Liver (tissue), 9 donors: ENCODE results near the gene CDC40. TPM values are rescaled to one million over a fixed set of nuclear protein-coding genes. Genes with fewer than 3 reads are reported as not detected.

ENCODE experiments used
- DNase-seq: peaks from one replicate; pipeline ENCODE4 v3.0.0-alpha.2; 2017; ENCODE audit warnings: low spot score
- H3K27ac ChIP-seq, 2 donors: one replicate each; pipeline ENCODE4 v1.7.0; 2013; ENCODE audit warnings: inconsistent platforms in 2 of 2, low read length in 2 of 2, control low read depth in 1 of 2, low read depth in 1 of 2, mild to moderate bottlenecking in 1 of 2
- H3K27me3 ChIP-seq, 4 donors: one replicate each; pipeline versions ENCODE4 v1.6.1 to v1.7.0; 2013; ENCODE audit warnings: low read length in 3 of 4, inconsistent platforms in 1 of 4, mild to moderate bottlenecking in 1 of 4, moderate library complexity in 1 of 4; ENCODE audit not compliant: control insufficient read depth in 4 of 4, insufficient read depth in 4 of 4
- H3K36me3 ChIP-seq, 4 donors: one replicate each; pipeline versions ENCODE4 v1.6.1 to v1.7.0; 2013; ENCODE audit warnings: low read length in 3 of 4, mild to moderate bottlenecking in 3 of 4, low read depth in 1 of 4, moderate library complexity in 1 of 4; ENCODE audit not compliant: control insufficient read depth in 4 of 4, insufficient read depth in 3 of 4
- H3K4me1 ChIP-seq, 4 donors: one replicate each; pipeline versions ENCODE4 v1.6.1 to v1.7.0; 2013; ENCODE audit warnings: low read length in 3 of 4, mild to moderate bottlenecking in 3 of 4, moderate library complexity in 1 of 4; ENCODE audit not compliant: control insufficient read depth in 4 of 4, insufficient read depth in 4 of 4
- H3K4me3 ChIP-seq, 3 donors: one replicate each; pipeline versions ENCODE4 v1.6.1 to v1.7.0; 2013; ENCODE audit warnings: low read length in 3 of 3, control low read depth in 1 of 3, low read depth in 1 of 3, mild to moderate bottlenecking in 1 of 3
- H3K9ac ChIP-seq, 2 donors: one replicate each; pipeline ENCODE4 v1.7.0; 2013; ENCODE audit warnings: low read length in 2 of 2, mild to moderate bottlenecking in 2 of 2, moderate library complexity in 2 of 2, control low read depth in 1 of 2, low read depth in 1 of 2
- H3K9me3 ChIP-seq, 4 donors: one replicate each; pipeline versions ENCODE4 v1.6.1 to v1.7.0; 2013; ENCODE audit warnings: low read length in 3 of 4; ENCODE audit not compliant: control insufficient read depth in 4 of 4
- EGR1 ChIP-seq, 2 donors: IDR thresholded peaks; 2 replicates each; pipeline ENCODE4 v1.6.1; 2016 to 2018; ENCODE audit warnings: antibody characterized with exemption in 2 of 2, low read depth in 2 of 2
- FOXA1 ChIP-seq: IDR thresholded peaks from 2 replicates; pipeline ENCODE4 v1.6.1; 2016; ENCODE audit warnings: antibody characterized with exemption
- FOXA2 ChIP-seq: IDR thresholded peaks from 2 replicates; pipeline ENCODE4 v1.6.1; 2016; ENCODE audit warnings: antibody characterized with exemption
- GABPA ChIP-seq, 2 donors: IDR thresholded peaks in 1 of 2; conservative IDR thresholded peaks in 1 of 2; 2 replicates each; pipeline ENCODE4 v1.6.1; 2016; ENCODE audit warnings: antibody characterized with exemption in 2 of 2, mild to moderate bottlenecking in 1 of 2, moderate library complexity in 1 of 2
- HNF4A ChIP-seq, 2 donors: conservative IDR thresholded peaks; 2 replicates each; pipeline ENCODE4 v1.6.1; 2016; ENCODE audit warnings: antibody characterized with exemption in 2 of 2, mild to moderate bottlenecking in 2 of 2
- HNF4G ChIP-seq: IDR thresholded peaks from 2 replicates; pipeline ENCODE4 v1.6.1; 2016; ENCODE audit warnings: antibody characterized with exemption
- JUND ChIP-seq, 2 donors: IDR thresholded peaks; 2 replicates each; pipeline ENCODE4 v1.6.1; 2016; ENCODE audit warnings: antibody characterized with exemption in 2 of 2
- MAX ChIP-seq: IDR thresholded peaks from 2 replicates; pipeline ENCODE4 v1.6.1; 2016; ENCODE audit warnings: antibody characterized with exemption
- NR2F2 ChIP-seq: IDR thresholded peaks from 2 replicates; pipeline ENCODE4 v1.6.1; 2016; ENCODE audit warnings: antibody characterized with exemption
- RAD21 ChIP-seq, 2 donors: IDR thresholded peaks; 2 replicates each; pipeline ENCODE4 v1.6.1; 2016; ENCODE audit warnings: antibody characterized with exemption in 2 of 2, mild to moderate bottlenecking in 2 of 2
- RXRA ChIP-seq, 2 donors: IDR thresholded peaks; 2 replicates each; pipeline ENCODE4 v1.6.1; 2017 to 2018; ENCODE audit warnings: antibody characterized with exemption in 2 of 2, mild to moderate bottlenecking in 1 of 2
- SP1 ChIP-seq: IDR thresholded peaks from 2 replicates; pipeline ENCODE4 v1.6.1; 2018; ENCODE audit warnings: antibody characterized with exemption, mild to moderate bottlenecking
- TAF1 ChIP-seq: conservative IDR thresholded peaks from 2 replicates; pipeline ENCODE4 v1.6.1; 2016; ENCODE audit warnings: antibody characterized with exemption, mild to moderate bottlenecking
- YY1 ChIP-seq: IDR thresholded peaks from 2 replicates; pipeline ENCODE4 v1.6.1; 2016; ENCODE audit warnings: antibody characterized with exemption, mild to moderate bottlenecking
- WGBS: extraction: QIAGEN DNeasy Blood & Tissue Kit; methylation state at CpG from one replicate; pipeline ENCODE4 v1.1.7; 2013; 5-methylcytosine and 5-hydroxymethylcytosine counted together
- polyA plus RNA-seq, 2 donors: library from polyadenylated mRNA; stranded (reverse) in 1 of 2; unstranded in 1 of 2; fragments of 200-250 nt in 1 of 2; fragments of >200 nt in 1 of 2; fragmentation: Nextera tagmentation in 1 of 2; extraction: Ambion mirVana in 1 of 2; gene quantifications; one replicate each; pipeline versions ENCODE4 v1.2.1 to v1.2.3, GENCODE V29; 2013 to 2015
- total RNA-seq, 2 donors: library from RNA; depleted of rRNA; stranded (reverse); fragments of >200 nt; gene quantifications; one replicate each; pipeline ENCODE4 v1.2.3, GENCODE V29; 2014
- TF ChIP-seq, protein P1 (sequence below): IDR thresholded peaks from 2 replicates; pipeline ENCODE4 v1.6.1; 2016; ENCODE audit warnings: antibody characterized with exemption
- TF ChIP-seq, protein P2 (sequence below): IDR thresholded peaks from 2 replicates; pipeline ENCODE4 v1.6.1; 2016; ENCODE audit warnings: antibody characterized with exemption
- TF ChIP-seq, protein P3 (sequence below): IDR thresholded peaks from 2 replicates; pipeline ENCODE4 v1.6.1; 2016; ENCODE audit warnings: antibody characterized with exemption, mild to moderate bottlenecking
- TF ChIP-seq, protein P4 (sequence below): fragments of 150-350 bp; IDR thresholded peaks from 2 replicates; pipeline ENCODE4 v1.5.1; 2017; ENCODE audit warnings: improper control_type of control experiment, low read depth, low read length; ENCODE audit not compliant: missing input control
- donor health status: healthy.
- donor health status: healthy.
- donor health status: healthy.
- donor health status: healthy.
- donor health status: healthy.

The CDC40 gene
- total and polyA plus RNA-seq, 4 donors: 6.7 to 19.8 (median 13.3) TPM

- H3K27me3 ChIP-seq: no peaks in the 10 kb centered on the region
- no peak overlapping the region for H3K9ac ChIP-seq
- DNase-seq: no peak
- no peak overlapping the region for H3K27ac ChIP-seq
- peaks cover 2 to 14% (median 9%) of the 10 kb centered on the region in 4 donors for H3K9me3 ChIP-seq
- WGBS: 94% methylated on average over 2 of the region's 2 CpGs
- H3K4me3 ChIP-seq: no peak overlapping the region
- H3K4me1 ChIP-seq: no peaks in the 10 kb centered on the region
- H3K36me3 ChIP-seq: no peaks in the 10 kb centered on the region
- TF ChIP-seq GABPA (IDR thresholded peaks at IDR 0.05 in 1 of 2, conservative IDR thresholded peaks at IDR 0.05 in 1 of 2) (no peak), HNF4A (conservative IDR thresholded peaks at IDR 0.05) (no peak), SP1 (no peak), FOXA2 (no peak), YY1 (no peak), HNF4G (no peak), FOXA1 (no peak), JUND (IDR thresholded peaks at IDR 0.05) (no peak), EGR1 (IDR thresholded peaks at IDR 0.05; ENCODE audit: low read depth in 2 of 2) (no peak), RAD21 (IDR thresholded peaks at IDR 0.05) (no peak), TAF1 (no peak), RXRA (IDR thresholded peaks at IDR 0.05) (no peak), MAX (no peak), NR2F2 (no peak)
- TF ChIP-seq, protein P1, sequence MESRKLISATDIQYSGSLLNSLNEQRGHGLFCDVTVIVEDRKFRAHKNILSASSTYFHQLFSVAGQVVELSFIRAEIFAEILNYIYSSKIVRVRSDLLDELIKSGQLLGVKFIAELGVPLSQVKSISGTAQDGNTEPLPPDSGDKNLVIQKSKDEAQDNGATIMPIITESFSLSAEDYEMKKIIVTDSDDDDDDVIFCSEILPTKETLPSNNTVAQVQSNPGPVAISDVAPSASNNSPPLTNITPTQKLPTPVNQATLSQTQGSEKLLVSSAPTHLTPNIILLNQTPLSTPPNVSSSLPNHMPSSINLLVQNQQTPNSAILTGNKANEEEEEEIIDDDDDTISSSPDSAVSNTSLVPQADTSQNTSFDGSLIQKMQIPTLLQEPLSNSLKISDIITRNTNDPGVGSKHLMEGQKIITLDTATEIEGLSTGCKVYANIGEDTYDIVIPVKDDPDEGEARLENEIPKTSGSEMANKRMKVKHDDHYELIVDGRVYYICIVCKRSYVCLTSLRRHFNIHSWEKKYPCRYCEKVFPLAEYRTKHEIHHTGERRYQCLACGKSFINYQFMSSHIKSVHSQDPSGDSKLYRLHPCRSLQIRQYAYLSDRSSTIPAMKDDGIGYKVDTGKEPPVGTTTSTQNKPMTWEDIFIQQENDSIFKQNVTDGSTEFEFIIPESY: no peak
- TF ChIP-seq, protein P2, sequence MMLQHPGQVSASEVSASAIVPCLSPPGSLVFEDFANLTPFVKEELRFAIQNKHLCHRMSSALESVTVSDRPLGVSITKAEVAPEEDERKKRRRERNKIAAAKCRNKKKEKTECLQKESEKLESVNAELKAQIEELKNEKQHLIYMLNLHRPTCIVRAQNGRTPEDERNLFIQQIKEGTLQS: no peak
- TF ChIP-seq, protein P3, sequence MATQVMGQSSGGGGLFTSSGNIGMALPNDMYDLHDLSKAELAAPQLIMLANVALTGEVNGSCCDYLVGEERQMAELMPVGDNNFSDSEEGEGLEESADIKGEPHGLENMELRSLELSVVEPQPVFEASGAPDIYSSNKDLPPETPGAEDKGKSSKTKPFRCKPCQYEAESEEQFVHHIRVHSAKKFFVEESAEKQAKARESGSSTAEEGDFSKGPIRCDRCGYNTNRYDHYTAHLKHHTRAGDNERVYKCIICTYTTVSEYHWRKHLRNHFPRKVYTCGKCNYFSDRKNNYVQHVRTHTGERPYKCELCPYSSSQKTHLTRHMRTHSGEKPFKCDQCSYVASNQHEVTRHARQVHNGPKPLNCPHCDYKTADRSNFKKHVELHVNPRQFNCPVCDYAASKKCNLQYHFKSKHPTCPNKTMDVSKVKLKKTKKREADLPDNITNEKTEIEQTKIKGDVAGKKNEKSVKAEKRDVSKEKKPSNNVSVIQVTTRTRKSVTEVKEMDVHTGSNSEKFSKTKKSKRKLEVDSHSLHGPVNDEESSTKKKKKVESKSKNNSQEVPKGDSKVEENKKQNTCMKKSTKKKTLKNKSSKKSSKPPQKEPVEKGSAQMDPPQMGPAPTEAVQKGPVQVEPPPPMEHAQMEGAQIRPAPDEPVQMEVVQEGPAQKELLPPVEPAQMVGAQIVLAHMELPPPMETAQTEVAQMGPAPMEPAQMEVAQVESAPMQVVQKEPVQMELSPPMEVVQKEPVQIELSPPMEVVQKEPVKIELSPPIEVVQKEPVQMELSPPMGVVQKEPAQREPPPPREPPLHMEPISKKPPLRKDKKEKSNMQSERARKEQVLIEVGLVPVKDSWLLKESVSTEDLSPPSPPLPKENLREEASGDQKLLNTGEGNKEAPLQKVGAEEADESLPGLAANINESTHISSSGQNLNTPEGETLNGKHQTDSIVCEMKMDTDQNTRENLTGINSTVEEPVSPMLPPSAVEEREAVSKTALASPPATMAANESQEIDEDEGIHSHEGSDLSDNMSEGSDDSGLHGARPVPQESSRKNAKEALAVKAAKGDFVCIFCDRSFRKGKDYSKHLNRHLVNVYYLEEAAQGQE: no peak
- TF ChIP-seq, protein P4, sequence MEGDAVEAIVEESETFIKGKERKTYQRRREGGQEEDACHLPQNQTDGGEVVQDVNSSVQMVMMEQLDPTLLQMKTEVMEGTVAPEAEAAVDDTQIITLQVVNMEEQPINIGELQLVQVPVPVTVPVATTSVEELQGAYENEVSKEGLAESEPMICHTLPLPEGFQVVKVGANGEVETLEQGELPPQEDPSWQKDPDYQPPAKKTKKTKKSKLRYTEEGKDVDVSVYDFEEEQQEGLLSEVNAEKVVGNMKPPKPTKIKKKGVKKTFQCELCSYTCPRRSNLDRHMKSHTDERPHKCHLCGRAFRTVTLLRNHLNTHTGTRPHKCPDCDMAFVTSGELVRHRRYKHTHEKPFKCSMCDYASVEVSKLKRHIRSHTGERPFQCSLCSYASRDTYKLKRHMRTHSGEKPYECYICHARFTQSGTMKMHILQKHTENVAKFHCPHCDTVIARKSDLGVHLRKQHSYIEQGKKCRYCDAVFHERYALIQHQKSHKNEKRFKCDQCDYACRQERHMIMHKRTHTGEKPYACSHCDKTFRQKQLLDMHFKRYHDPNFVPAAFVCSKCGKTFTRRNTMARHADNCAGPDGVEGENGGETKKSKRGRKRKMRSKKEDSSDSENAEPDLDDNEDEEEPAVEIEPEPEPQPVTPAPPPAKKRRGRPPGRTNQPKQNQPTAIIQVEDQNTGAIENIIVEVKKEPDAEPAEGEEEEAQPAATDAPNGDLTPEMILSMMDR: no peak
These were observed 39.6 kb upstream of the CDC40 start for GRCh38 chr6:110140650-110141049.
